H9 (cell line): ENCODE measurements around the gene MED17. TPM values are rescaled to one million over a fixed set of nuclear protein-coding genes. Genes with fewer than 3 reads are reported as not detected.

Source experiments
- DNase-seq: peaks from one replicate; pipeline ENCODE4 v3.0.0-alpha.2; 2017
- H2AFZ ChIP-seq: one replicate; pipeline ENCODE4 v1.6.1; 2013; ENCODE audit warnings: mild to moderate bottlenecking, low read length, control low read depth, moderate library complexity
- H2AK5ac ChIP-seq: 2 replicates; pipeline ENCODE4 v1.6.1; 2013; ENCODE audit warnings: low read length, control low read depth, mixed read lengths; ENCODE audit not compliant: insufficient read length
- H2BK120ac ChIP-seq: one replicate; pipeline ENCODE4 v1.6.1; 2013; ENCODE audit warnings: low read depth, mild to moderate bottlenecking, low read length, control low read depth, inconsistent platforms; ENCODE audit not compliant: poor library complexity, severe bottlenecking
- H2BK12ac ChIP-seq: 2 replicates; pipeline ENCODE4 v1.6.1; 2013; ENCODE audit warnings: low read length, control low read depth, mixed read lengths, low read depth; ENCODE audit not compliant: insufficient read length
- H2BK15ac ChIP-seq: 2 replicates; pipeline ENCODE4 v1.6.1; 2013; ENCODE audit warnings: low read depth, low read length, control low read depth
- H2BK20ac ChIP-seq: one replicate; pipeline ENCODE4 v1.6.1; 2013; ENCODE audit warnings: low read depth, mild to moderate bottlenecking, low read length, control low read depth, inconsistent platforms; ENCODE audit not compliant: poor library complexity, severe bottlenecking
- H2BK5ac ChIP-seq: 2 replicates; pipeline ENCODE4 v1.6.1; 2013; ENCODE audit warnings: low read length, control low read depth, mixed read lengths; ENCODE audit not compliant: insufficient read length
- H3K14ac ChIP-seq: 2 replicates; pipeline ENCODE4 v1.6.1; 2013; ENCODE audit warnings: low read length, control low read depth; ENCODE audit not compliant: insufficient read depth
- H3K18ac ChIP-seq: 2 replicates; pipeline ENCODE4 v1.6.1; 2013; ENCODE audit warnings: low read depth, mild to moderate bottlenecking, mixed read lengths, low read length, control low read depth; ENCODE audit not compliant: insufficient read length
- H3K23ac ChIP-seq: 2 replicates; pipeline ENCODE4 v1.6.1; 2013; ENCODE audit warnings: low read length, control low read depth, mixed read lengths, low read depth; ENCODE audit not compliant: insufficient read length
- H3K23me2 ChIP-seq: 2 replicates; pipeline ENCODE4 v1.6.1; 2013; ENCODE audit warnings: low read depth, mild to moderate bottlenecking, mixed read lengths, low read length, control low read depth; ENCODE audit not compliant: insufficient read length, poor library complexity, severe bottlenecking
- H3K27ac ChIP-seq: 2 replicates; pipeline ENCODE4 v1.5.1; 2013; ENCODE audit warnings: low read length, control low read depth, mixed read lengths, low read depth; ENCODE audit not compliant: insufficient read length
- H3K27me3 ChIP-seq: 2 replicates; pipeline ENCODE4 v1.6.1; 2013; ENCODE audit warnings: low read length, control low read depth, inconsistent platforms; ENCODE audit not compliant: insufficient read depth
- H3K4ac ChIP-seq: 2 replicates; pipeline ENCODE4 v1.6.1; 2013; ENCODE audit warnings: low read depth, mild to moderate bottlenecking, control low read depth, inconsistent platforms, low read length, moderate library complexity
- H3K4me1 ChIP-seq: 2 replicates; pipeline ENCODE4 v1.6.1; 2013; ENCODE audit warnings: low read length, control low read depth, inconsistent platforms; ENCODE audit not compliant: insufficient read depth
- H3K4me2 ChIP-seq: 2 replicates; pipeline ENCODE4 v1.6.1; 2013; ENCODE audit warnings: low read length, control low read depth, mixed read lengths; ENCODE audit not compliant: insufficient read length, insufficient read depth
- H3K56ac ChIP-seq: 2 replicates; pipeline ENCODE4 v1.6.1; 2013; ENCODE audit warnings: low read depth, mild to moderate bottlenecking, mixed read lengths, low read length, control low read depth; ENCODE audit not compliant: insufficient read length
- H3K79me1 ChIP-seq: 2 replicates; pipeline ENCODE4 v1.6.1; 2013; ENCODE audit warnings: low read depth, mild to moderate bottlenecking, moderate library complexity, low read length, control low read depth, inconsistent platforms; ENCODE audit not compliant: insufficient read depth, poor library complexity, severe bottlenecking
- H3K79me2 ChIP-seq: 2 replicates; pipeline ENCODE4 v1.6.1; 2013; ENCODE audit warnings: low read length, control low read depth, inconsistent platforms; ENCODE audit not compliant: insufficient read depth
- H3K9ac ChIP-seq: 2 replicates; pipeline ENCODE4 v1.6.1; 2013; ENCODE audit warnings: low read length, control low read depth, mixed read lengths; ENCODE audit not compliant: insufficient read length; ENCODE audit errors: extremely low read depth
- H3K9me3 ChIP-seq: one replicate; pipeline ENCODE4 v1.6.1; 2013; ENCODE audit warnings: low read depth, low read length, inconsistent platforms; ENCODE audit not compliant: control insufficient read depth
- H3T11ph ChIP-seq: one replicate; pipeline ENCODE4 v1.6.1; 2013; ENCODE audit warnings: mild to moderate bottlenecking, low read length, control low read depth, inconsistent platforms
- H4K20me1 ChIP-seq: one replicate; pipeline ENCODE4 v1.6.1; 2013; ENCODE audit not compliant: control insufficient read depth, insufficient read length, insufficient read depth
- H4K5ac ChIP-seq: 2 replicates; pipeline ENCODE4 v1.6.1; 2013; ENCODE audit warnings: low read depth, mild to moderate bottlenecking, mixed read lengths, low read length, control low read depth; ENCODE audit not compliant: insufficient read length
- H4K8ac ChIP-seq: replicated peaks from 2 replicates; pipeline ENCODE4 v1.6.1; 2013; ENCODE audit warnings: low read length, control low read depth, mixed read lengths, low read depth; ENCODE audit not compliant: insufficient read length
- H4K91ac ChIP-seq: 2 replicates; pipeline ENCODE4 v1.6.1; 2013; ENCODE audit warnings: low read depth, mild to moderate bottlenecking, moderate library complexity, mixed read lengths, low read length, control low read depth; ENCODE audit not compliant: insufficient read length
- H3K27ac Mint-ChIP-seq, 3 experiments: 2 replicates in 2 of 3; 3 replicates in 1 of 3; pipeline ENCODE4 v1.8.0; 2020 to 2021; ENCODE audit warnings: mixed read lengths in 3 of 3, mild to moderate bottlenecking in 1 of 3, moderate library complexity in 1 of 3
- H3K27me3 Mint-ChIP-seq: 2 replicates; pipeline ENCODE4 v1.8.0; 2021; ENCODE audit warnings: low read depth, mild to moderate bottlenecking, moderate library complexity, mixed read lengths
- H3K36me3 Mint-ChIP-seq, 3 experiments: 2 replicates in 2 of 3; 3 replicates in 1 of 3; pipeline ENCODE4 v1.8.0; 2020 to 2021; ENCODE audit warnings: low read depth in 3 of 3, mixed read lengths in 3 of 3; ENCODE audit not compliant: insufficient read depth in 1 of 3
- H3K4me1 Mint-ChIP-seq, 2 experiments: 2 replicates each; pipeline ENCODE4 v1.8.0; 2020; ENCODE audit warnings: mixed read lengths in 2 of 2
- H3K4me3 Mint-ChIP-seq, 2 experiments: 2 replicates in 1 of 2; 3 replicates in 1 of 2; pipeline ENCODE4 v1.8.0; 2020 to 2021; ENCODE audit warnings: mild to moderate bottlenecking in 2 of 2, mixed read lengths in 2 of 2, moderate library complexity in 1 of 2
- H3K9me3 Mint-ChIP-seq, 2 experiments: 2 replicates in 1 of 2; 3 replicates in 1 of 2; pipeline ENCODE4 v1.8.0; 2020; ENCODE audit warnings: mild to moderate bottlenecking in 2 of 2, mixed read lengths in 2 of 2, moderate library complexity in 1 of 2
- WGBS: extraction: QIAGEN DNeasy Blood & Tissue Kit; methylation state at CpG from one replicate; pipeline ENCODE4 v1.1.7; 2013; ENCODE audit warnings: missing lambda C conversion rate, low lambda C conversion rate, mixed read lengths; ENCODE audit not compliant: insufficient read length; ENCODE audit errors: extremely low coverage; 5-methylcytosine and 5-hydroxymethylcytosine counted together
- total RNA-seq: library from RNA; stranded (reverse); gene quantifications from 2 replicates; pipeline ENCODE4 v1.2.1, GENCODE V29; 2021
- TF ChIP-seq, protein P1 (sequence below): fragments of 200-600 bp; sonication (generic); conservative IDR thresholded peaks from 3 replicates; pipeline ENCODE4 v1.8.0; 2021; ENCODE audit warnings: antibody characterized with exemption, mild to moderate bottlenecking

The MED17 gene
- total RNA-seq, 1 experiment from 2014 or later = 43.3 TPM

DNA sequence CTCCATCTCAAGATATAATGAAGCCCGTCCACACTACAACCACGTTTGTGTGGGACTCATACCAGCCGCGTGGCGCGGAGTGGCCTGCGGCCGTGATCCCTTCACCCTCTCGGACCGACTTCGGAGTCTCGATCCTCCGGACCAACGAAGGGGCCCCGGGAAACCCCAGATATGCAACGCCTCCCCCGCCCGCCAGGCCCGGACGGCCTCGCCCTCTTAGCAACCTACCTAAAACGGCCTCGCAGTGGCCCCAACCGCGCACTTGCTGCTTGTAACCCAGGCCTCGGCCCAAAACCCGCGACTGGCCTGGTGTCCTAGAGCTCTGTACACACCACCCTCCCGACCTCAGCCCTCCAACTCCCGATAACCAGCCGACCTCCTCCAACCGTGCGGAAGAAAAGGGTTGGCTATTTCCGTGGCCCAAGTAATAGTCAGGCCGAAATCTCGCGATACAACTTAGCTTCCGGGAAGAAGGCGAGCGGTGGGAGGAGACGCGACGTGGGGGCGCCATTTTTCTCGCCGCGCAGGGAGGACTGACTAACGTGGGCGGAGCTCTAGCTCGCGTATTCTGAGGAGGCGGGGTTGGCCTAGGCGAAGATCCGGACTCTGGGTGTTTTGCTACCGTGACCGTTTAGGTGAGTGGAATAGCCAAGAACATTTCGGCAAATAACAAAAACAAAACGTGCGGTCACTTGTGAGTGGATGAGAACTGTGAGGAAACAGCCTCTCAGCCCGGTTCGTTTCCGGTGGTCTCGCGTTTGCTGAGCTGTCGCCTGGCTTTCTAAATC lies 42.8 kb upstream of the MED17 start, which contains the start of the genes C11orf54 and TAF1D:
Gene C11orf54, plus strand, starts transcription at position 579 of the 788 bp plus-strand sequence. CDS start 5,722 bp downstream, outside the sequence.
Gene TAF1D, minus strand, starts transcription at position 402 of the 788 bp plus-strand sequence. CDS start 2,191 bp downstream, outside the sequence.
- no peak within 1 kb of the TSS for H2AK5ac ChIP-seq
- TF ChIP-seq, protein P1, sequence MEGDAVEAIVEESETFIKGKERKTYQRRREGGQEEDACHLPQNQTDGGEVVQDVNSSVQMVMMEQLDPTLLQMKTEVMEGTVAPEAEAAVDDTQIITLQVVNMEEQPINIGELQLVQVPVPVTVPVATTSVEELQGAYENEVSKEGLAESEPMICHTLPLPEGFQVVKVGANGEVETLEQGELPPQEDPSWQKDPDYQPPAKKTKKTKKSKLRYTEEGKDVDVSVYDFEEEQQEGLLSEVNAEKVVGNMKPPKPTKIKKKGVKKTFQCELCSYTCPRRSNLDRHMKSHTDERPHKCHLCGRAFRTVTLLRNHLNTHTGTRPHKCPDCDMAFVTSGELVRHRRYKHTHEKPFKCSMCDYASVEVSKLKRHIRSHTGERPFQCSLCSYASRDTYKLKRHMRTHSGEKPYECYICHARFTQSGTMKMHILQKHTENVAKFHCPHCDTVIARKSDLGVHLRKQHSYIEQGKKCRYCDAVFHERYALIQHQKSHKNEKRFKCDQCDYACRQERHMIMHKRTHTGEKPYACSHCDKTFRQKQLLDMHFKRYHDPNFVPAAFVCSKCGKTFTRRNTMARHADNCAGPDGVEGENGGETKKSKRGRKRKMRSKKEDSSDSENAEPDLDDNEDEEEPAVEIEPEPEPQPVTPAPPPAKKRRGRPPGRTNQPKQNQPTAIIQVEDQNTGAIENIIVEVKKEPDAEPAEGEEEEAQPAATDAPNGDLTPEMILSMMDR = no peak
- no peak within 1 kb of the TSS for H3T11ph ChIP-seq
- peak within 1 kb of the TSS; percentile 26 for H3K56ac ChIP-seq
- no peak within 1 kb of the TSS for H4K8ac ChIP-seq
- H4K91ac ChIP-seq = no peak within 1 kb of the TSS
- peak within 1 kb of the TSS; percentile 93 for H3K18ac ChIP-seq
- peak within 1 kb of the TSS; percentile 91 for H3K9ac ChIP-seq
- peak within 1 kb of the TSS; percentile 97; the same call in 1 of the 2 replicates for H3K14ac ChIP-seq
- H2BK12ac ChIP-seq = no peak within 1 kb of the TSS
- no peak within 1 kb of the TSS for H2BK120ac ChIP-seq
- H3K27ac Mint-ChIP-seq = peak within 1 kb of the TSS; percentile 99 to 100 (median 100)
- H3K23me2 ChIP-seq = peaks cover 11% of the 10 kb centered on the region
- no peak within 1 kb of the TSS for H2BK20ac ChIP-seq
- WGBS = no CpG with 5 or more reads among the region's 65 CpGs
- no peaks in the 10 kb centered on the region for H3K4me1 ChIP-seq
- H3K9me3 ChIP-seq = no peaks in the 10 kb centered on the region
- H3K79me1 ChIP-seq = no peaks in the 10 kb centered on the region
- H4K5ac ChIP-seq = peak within 1 kb of the TSS; percentile 54
- no peak within 1 kb of the TSS for H3K23ac ChIP-seq
- peaks cover 23% of the 10 kb centered on the region; the same call in 1 of the 2 replicates for H3K79me2 ChIP-seq
- no peak within 1 kb of the TSS for H2BK15ac ChIP-seq
- H3K9me3 Mint-ChIP-seq = no peaks in the 10 kb centered on the region; a peak in 1 of 5 replicates
- H2AFZ ChIP-seq = peak within 1 kb of the TSS; percentile 80
- H3K36me3 Mint-ChIP-seq = peaks cover 48 to 60% (median 48%) of the 10 kb centered on the region in 3 experiments
- H2BK5ac ChIP-seq = no peak within 1 kb of the TSS
- peaks cover 34 to 52% of the 10 kb centered on the region in 2 experiments for H3K4me1 Mint-ChIP-seq
- H3K4me3 Mint-ChIP-seq = peak within 1 kb of the TSS; percentile 100
- H3K27me3 Mint-ChIP-seq = peaks cover 2% of the 10 kb centered on the region; the same call in 1 of the 2 replicates
- peak within 1 kb of the TSS; percentile 95 for H3K4me2 ChIP-seq
- no peaks in the 10 kb centered on the region for H3K27me3 ChIP-seq
- DNase-seq = peak; percentile 96
- no peak within 1 kb of the TSS; the same call in 1 of the 2 replicates for H3K4ac ChIP-seq
- no peaks in the 10 kb centered on the region for H4K20me1 ChIP-seq
- peak within 1 kb of the TSS; percentile 59 for H3K27ac ChIP-seq
